IPS-11a (cell line): ENCODE data around the gene OR10P1.
"Not testable (repeated sequence)": the region's sequence is repeated elsewhere in the genome, so short reads cannot be mapped to it uniquely, and the experiment has no call there.

Experiments used
- H3K4me3 ChIP-seq: one replicate; pipeline ENCODE4 v1.5.1; 2013; ENCODE audit warnings: low read depth, low read length, control low read depth

The OR10P1 gene

GRCh38 chr12:55650620-55651298, 14.1 kb downstream of the OR10P1 start:
- H3K4me3 ChIP-seq, result not testable (repeated sequence)

- no peak overlapping the region for H3K4me3 ChIP-seq
Measured at GRCh38 chr12:55651299-55651683, 14.6 kb downstream of the OR10P1 start.

DNA sequence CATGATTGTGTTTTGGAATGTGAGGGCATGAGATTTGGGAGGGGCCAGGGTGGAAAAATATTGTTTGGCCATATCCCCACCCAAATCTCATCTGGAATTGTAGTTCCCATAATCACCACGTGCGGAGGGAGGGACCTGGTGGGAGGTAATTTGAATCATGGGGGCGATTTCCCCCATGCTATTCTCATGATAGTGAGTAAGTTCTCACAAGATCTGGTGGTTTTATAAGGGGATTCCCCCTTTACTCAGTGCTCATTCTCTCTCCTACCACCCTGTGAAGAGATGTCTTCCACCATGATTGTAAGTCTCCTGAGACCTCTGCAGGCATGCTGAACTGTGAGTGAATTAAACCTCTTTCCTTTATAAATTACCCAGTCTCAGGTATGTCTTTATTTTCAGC, 15.7 kb downstream of the OR10P1 start:
- H3K4me3 ChIP-seq, result no peak overlapping the region

DNA sequence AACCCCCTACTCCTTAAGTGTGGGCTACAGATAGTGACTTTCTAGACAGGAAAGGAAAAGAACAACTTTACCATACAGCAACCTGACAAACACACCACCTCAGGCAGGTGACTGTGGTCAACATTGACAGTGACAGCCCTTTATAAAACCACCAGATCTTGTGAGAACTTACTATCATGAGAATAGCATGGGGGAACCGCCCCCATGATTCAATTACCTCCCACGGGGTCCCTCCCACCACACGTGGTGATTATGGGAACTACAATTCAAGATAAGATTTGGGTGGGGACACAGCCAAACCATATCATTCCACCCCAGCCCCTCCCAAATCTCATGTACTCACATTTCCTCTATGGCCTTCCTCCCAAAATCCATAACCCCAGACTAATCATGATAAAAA, 16.3 kb downstream of the OR10P1 start:
- no peak overlapping the region for H3K4me3 ChIP-seq

DNA sequence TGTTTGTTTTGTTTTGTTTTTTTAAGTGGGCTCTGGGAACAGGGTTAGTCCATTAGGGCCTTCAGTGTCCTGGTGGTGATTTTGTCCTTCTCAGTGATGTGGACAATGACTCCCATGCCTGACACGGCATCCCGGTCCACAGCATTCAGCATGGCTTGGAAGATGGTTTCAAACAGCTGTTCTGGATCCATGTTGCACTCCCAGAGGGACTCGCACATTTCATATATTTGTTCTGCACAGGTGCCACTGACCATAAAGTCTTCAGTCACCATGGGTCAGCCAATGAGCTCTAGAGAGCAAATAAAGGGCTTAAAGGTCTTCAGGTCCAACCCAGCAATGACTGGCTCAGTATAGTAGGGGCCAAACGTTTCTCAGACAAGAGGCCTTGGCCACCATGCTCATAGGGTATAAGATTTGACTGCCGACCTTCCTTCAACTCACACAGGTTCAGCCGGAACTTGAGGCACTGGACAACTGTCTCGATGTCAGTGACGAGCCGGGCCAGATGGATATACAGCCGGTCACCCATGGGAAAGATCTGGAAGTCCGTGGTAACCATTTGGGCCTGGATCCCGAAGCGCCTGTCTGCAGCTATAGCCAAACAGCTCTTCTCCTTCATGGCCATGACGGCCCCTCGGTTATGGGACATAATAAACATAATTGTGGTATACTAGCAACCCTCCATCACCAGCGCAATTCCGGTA, 18.0 kb downstream of the OR10P1 start:
- H3K4me3 ChIP-seq, result no peak overlapping the region

DNA sequence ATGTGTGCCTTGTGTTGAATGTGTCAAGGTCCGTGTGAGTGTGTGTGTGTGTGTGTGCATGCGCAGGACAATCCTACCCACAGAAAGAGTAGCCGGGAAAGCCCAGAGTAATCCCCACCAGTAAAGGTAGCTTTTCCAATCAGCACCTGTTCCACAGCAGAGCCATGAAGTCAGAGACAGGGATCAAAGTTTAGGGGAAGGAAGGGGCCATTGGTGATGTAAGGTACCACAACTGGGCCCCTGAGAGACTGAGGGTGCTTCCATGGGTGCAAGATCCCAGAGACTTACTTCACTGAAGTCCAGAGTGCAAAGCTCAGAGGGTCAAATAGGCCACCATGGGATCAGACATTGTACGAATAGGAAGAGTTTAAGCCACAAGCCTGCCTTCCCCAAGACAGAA, 20.5 kb downstream of the OR10P1 start:
- no peak overlapping the region for H3K4me3 ChIP-seq

GRCh38 chr12:55658212-55658611, 21.5 kb downstream of the OR10P1 start:
- H3K4me3 ChIP-seq, result no peak overlapping the region

GRCh38 chr12:55658635-55659391, 22.1 kb downstream of the OR10P1 start:
- H3K4me3 ChIP-seq, result no peak overlapping the region

- H3K4me3 ChIP-seq, result no peak overlapping the region
Measured at GRCh38 chr12:55659486-55660385, 23.0 kb downstream of the OR10P1 start.

DNA sequence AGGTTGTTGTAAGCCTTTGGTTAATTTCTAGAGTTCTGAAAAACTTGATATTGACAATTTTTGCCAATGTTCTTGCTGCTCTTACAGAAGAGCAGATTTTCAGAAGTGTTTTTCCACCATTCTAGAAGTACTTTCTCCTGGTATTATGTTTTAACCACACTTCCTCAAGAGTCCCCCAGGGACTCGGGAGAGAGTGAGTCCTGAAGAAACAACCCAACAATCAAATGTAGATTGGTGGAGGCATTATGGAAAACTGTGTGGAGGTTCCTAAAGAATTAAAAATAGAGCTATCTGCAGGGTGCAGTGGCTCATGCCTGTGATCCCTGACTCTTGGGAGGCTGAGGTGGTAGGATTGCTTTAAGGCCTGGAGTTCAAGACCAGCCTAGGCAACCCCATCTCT, 26.7 kb downstream of the OR10P1 start:
- H3K4me3 ChIP-seq, result no peak overlapping the region

GRCh38 chr12:55664826-55665225, 28.1 kb downstream of the OR10P1 start:
- H3K4me3 ChIP-seq, result no peak overlapping the region

DNA sequence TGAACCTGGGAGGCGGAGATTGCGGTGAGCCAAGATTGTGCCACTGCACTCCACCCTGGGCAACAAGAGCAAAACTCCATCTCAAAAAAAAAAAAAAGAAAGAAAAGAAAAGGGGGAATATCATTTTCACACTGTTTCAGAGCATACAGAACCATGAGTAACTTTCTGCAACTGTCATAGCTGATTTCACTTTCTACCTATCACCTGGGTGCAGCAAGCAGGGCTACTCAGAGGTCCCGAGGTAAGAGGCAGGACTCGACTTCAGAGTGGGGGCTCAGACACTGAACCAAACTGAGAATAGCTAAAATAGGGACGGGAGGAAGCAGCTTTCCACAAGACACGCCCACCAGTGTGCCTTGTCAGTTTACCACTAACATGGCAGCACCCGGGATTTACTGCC, 29.8 kb downstream of the OR10P1 start:
- no peak overlapping the region for H3K4me3 ChIP-seq

DNA sequence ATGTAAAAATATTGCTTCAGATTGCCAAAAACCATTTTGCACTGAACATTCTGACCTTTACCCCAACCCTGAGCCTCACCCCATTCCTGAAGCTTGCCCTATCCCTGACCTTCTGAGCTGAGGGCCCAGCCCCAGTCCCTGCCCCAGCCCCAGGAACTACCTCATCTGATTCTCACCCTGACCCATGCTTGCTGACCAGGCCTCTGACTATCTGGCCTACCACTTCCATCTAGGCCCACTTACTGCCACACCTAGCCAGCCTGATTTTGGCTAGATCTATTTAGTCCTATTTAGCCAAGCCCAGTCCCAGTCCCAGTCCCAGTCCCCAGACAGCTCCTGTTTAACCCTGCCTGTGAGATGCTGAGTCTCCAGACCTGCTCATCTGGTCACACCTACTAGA, 33.6 kb downstream of the OR10P1 start:
- H3K4me3 ChIP-seq, result no peak overlapping the region

- no peak overlapping the region for H3K4me3 ChIP-seq
Measured at GRCh38 chr12:55671746-55672145, 35.1 kb downstream of the OR10P1 start.

DNA sequence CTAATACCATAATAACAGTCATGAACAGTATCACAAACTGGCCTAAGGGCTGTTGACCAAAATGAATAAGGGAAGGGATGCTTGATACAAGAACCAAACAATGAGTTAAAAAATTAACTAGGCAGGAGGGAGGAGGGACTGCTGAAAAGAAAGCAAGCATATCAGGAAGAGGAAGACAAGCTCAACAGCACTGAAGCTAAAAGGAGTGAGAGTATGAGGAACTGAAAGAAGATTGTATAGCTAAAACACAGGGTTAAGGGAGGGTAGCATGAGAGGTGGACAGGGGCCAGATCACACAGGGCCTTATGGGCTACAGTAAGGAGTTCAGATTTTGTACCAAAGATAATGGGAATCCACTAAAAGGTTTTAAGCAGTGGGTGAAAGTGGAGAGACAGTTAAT, 36.9 kb downstream of the OR10P1 start:
- H3K4me3 ChIP-seq, result no peak overlapping the region

- H3K4me3 ChIP-seq, result no peak overlapping the region
Measured at GRCh38 chr12:55675666-55676065, 39.0 kb downstream of the OR10P1 start.

GRCh38 chr12:55676707-55677106, 40.0 kb downstream of the OR10P1 start:
- no peak overlapping the region for H3K4me3 ChIP-seq

DNA sequence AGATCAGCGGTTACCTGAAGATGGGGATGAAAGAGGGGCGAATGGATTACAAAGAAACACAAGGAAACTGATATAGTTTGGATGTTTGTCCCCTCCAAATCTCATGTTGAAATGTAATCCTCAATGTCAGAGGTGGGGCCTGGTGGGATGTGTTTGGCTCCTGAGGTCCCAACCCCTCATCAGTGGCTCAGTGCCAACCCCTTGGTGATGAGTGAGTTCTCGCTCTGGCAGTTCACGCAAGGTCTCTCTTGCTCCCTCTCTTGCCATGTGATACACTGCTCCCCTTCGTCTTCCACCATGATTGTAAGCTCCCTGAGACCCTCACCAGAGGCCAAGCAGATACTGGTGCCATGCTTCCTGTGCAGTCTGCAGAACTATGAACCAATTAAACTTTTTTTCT, 43.0 kb downstream of the OR10P1 start:
- no peak overlapping the region for H3K4me3 ChIP-seq

- H3K4me3 ChIP-seq, result peak overlapping the region; percentile 41
Measured at GRCh38 chr12:55681142-55682077, 44.7 kb downstream of the OR10P1 start.
